ENCODE data around the gene KIAA1191. TPM values are rescaled to one million over a fixed set of nuclear protein-coding genes. Genes with fewer than 3 reads are reported as not detected.

Gene KIAA1191
- total RNA-seq, 2 donors from 2014 or later = 54.2 to 78.0 TPM

- ATAC-seq (replicated peaks) = no peak
- Mint-ChIP-seq H3K27me3 (no peaks in the 10 kb centered on the region), H3K9me3 (no peaks in the 10 kb centered on the region), H3K27ac (peak overlapping the region; percentile 33), H3K4me3 (no peak overlapping the region), H3K36me3 (ENCODE audit: low read depth) (peaks cover 98% of the 10 kb centered on the region), H3K4me1 (peaks cover 17% of the 10 kb centered on the region)
Measured at GRCh38 chr5:176383961-176384360, 22.4 kb upstream of the KIAA1191 start.

GRCh38 chr5:176383248-176383905 lies 21.8 kb upstream of the KIAA1191 start:
- Mint-ChIP-seq H3K36me3 (ENCODE audit: low read depth) (peaks cover 95% of the 10 kb centered on the region), H3K4me1 (peaks cover 17% of the 10 kb centered on the region), H3K27ac (no peak overlapping the region), H3K9me3 (no peaks in the 10 kb centered on the region), H3K4me3 (no peak overlapping the region), H3K27me3 (no peaks in the 10 kb centered on the region)
- no peak for ATAC-seq (replicated peaks)

- Mint-ChIP-seq H3K27ac (no peak overlapping the region), H3K27me3 (no peaks in the 10 kb centered on the region), H3K9me3 (no peaks in the 10 kb centered on the region), H3K4me1 (peaks cover 17% of the 10 kb centered on the region), H3K4me3 (no peak overlapping the region), H3K36me3 (ENCODE audit: low read depth) (peaks cover 95% of the 10 kb centered on the region)
- no peak for ATAC-seq (replicated peaks)
Measured at GRCh38 chr5:176382721-176383120, 21.2 kb upstream of the KIAA1191 start.

- Mint-ChIP-seq H3K4me1 (peaks cover 17% of the 10 kb centered on the region), H3K27ac (no peak overlapping the region), H3K36me3 (ENCODE audit: low read depth) (peaks cover 90% of the 10 kb centered on the region), H3K27me3 (no peaks in the 10 kb centered on the region), H3K4me3 (no peak overlapping the region), H3K9me3 (no peaks in the 10 kb centered on the region)
- ATAC-seq (replicated peaks) = no peak
Measured at GRCh38 chr5:176381979-176382378, 20.4 kb upstream of the KIAA1191 start.

- Mint-ChIP-seq H3K9me3 (no peaks in the 10 kb centered on the region), H3K36me3 (ENCODE audit: low read depth) (peaks cover 90% of the 10 kb centered on the region), H3K27me3 (no peaks in the 10 kb centered on the region), H3K4me3 (no peak overlapping the region), H3K27ac (no peak overlapping the region), H3K4me1 (peaks cover 12% of the 10 kb centered on the region)
- ATAC-seq (replicated peaks) = no peak
Measured at GRCh38 chr5:176381423-176381822, 19.9 kb upstream of the KIAA1191 start.

- Mint-ChIP-seq H3K36me3 (ENCODE audit: low read depth) (peaks cover 85% of the 10 kb centered on the region), H3K27me3 (no peaks in the 10 kb centered on the region), H3K4me1 (peaks cover 3% of the 10 kb centered on the region), H3K4me3 (no peak overlapping the region), H3K27ac (no peak overlapping the region), H3K9me3 (no peaks in the 10 kb centered on the region)
- no peak for ATAC-seq (replicated peaks)
Measured at GRCh38 chr5:176379881-176380280, 18.3 kb upstream of the KIAA1191 start.

GRCh38 chr5:176373100-176373818 lies 11.7 kb upstream of the KIAA1191 start:
- peaks cover 50% of the 10 kb centered on the region for H3K36me3 Mint-ChIP-seq (ENCODE audit: low read depth)
- no peak overlapping the region for H3K4me3 Mint-ChIP-seq
- no peaks in the 10 kb centered on the region for H3K27me3 Mint-ChIP-seq
- no peak for ATAC-seq (replicated peaks)
- no peaks in the 10 kb centered on the region for H3K9me3 Mint-ChIP-seq
- H3K27ac Mint-ChIP-seq = no peak overlapping the region
- H3K4me1 Mint-ChIP-seq = no peaks in the 10 kb centered on the region

GRCh38 chr5:176371621-176372539 lies 10.3 kb upstream of the KIAA1191 start:
- H3K36me3 Mint-ChIP-seq (ENCODE audit: low read depth) = peaks cover 55% of the 10 kb centered on the region
- peaks cover 9% of the 10 kb centered on the region for H3K4me1 Mint-ChIP-seq
- ATAC-seq (replicated peaks) = no peak
- no peaks in the 10 kb centered on the region for H3K9me3 Mint-ChIP-seq
- H3K4me3 Mint-ChIP-seq = no peak overlapping the region
- no peak overlapping the region for H3K27ac Mint-ChIP-seq
- no peaks in the 10 kb centered on the region for H3K27me3 Mint-ChIP-seq

- Mint-ChIP-seq H3K4me3 (no peak overlapping the region), H3K27ac (peak overlapping the region; percentile 41)
Measured at GRCh38 chr5:176369934-176370711, 8.6 kb upstream of the KIAA1191 start.

GRCh38 chr5:176368726-176369125 lies 7.2 kb upstream of the KIAA1191 start:
- Mint-ChIP-seq H3K9me3 (no peaks in the 10 kb centered on the region), H3K4me1 (peaks cover 9% of the 10 kb centered on the region), H3K27ac (no peak overlapping the region), H3K27me3 (no peaks in the 10 kb centered on the region), H3K36me3 (ENCODE audit: low read depth) (peaks cover 46% of the 10 kb centered on the region), H3K4me3 (no peak overlapping the region)
- no peak for ATAC-seq (replicated peaks)

More at GRCh38 chr5:176369934-176370711, 8.6 kb upstream of the KIAA1191 start:
- Mint-ChIP-seq H3K9me3 (no peaks in the 10 kb centered on the region), H3K27me3 (no peaks in the 10 kb centered on the region), H3K4me1 (peaks cover 9% of the 10 kb centered on the region), H3K36me3 (ENCODE audit: low read depth) (peaks cover 46% of the 10 kb centered on the region)
- ATAC-seq (replicated peaks) = no peak

GRCh38 chr5:176366232-176366894 lies 4.8 kb upstream of the KIAA1191 start:
- Mint-ChIP-seq H3K4me3 (peak overlapping the region; percentile 72), H3K4me1 (peaks cover 9% of the 10 kb centered on the region), H3K27me3 (no peaks in the 10 kb centered on the region), H3K36me3 (ENCODE audit: low read depth) (peaks cover 45% of the 10 kb centered on the region), H3K9me3 (no peaks in the 10 kb centered on the region), H3K27ac (peak overlapping the region; percentile 63)
- no peak for ATAC-seq (replicated peaks)

- Mint-ChIP-seq H3K36me3 (ENCODE audit: low read depth) (peaks cover 37% of the 10 kb centered on the region), H3K4me1 (peaks cover 9% of the 10 kb centered on the region), H3K27me3 (no peaks in the 10 kb centered on the region), H3K27ac (peak within 1 kb of the TSS; percentile 71), H3K4me3 (peak within 1 kb of the TSS; percentile 72), H3K9me3 (no peaks in the 10 kb centered on the region)
- peak; percentile 41 for ATAC-seq (replicated peaks)
Measured at GRCh38 chr5:176365351-176366231, 4.0 kb upstream of the KIAA1191 start, which contains the start of gene ARL10. Gene ARL10, plus strand, starts transcription at chr5:176365487. Its CDS starts 77 bp downstream, at chr5:176365564.

Measured in activated T-helper 17 cell treated with anti-CD3 and anti-CD28 coated beads, Interleukin-2, amount 50 U/mL, for 72 hours (primary cell).